ENCODE measurements around the gene CLMP. TPM values are rescaled to one million over a fixed set of nuclear protein-coding genes. Genes with fewer than 3 reads are reported as not detected.

Gene CLMP
- total and polyA plus RNA-seq, 4 donors: 8.2 to 107 (median 47.4) TPM

- ATAC-seq (ENCODE audit: low FRiP score): no peak
- WGBS, 2 donors: 50 to 55% methylated on average over 2 of the region's 2 CpGs
- Histone ChIP-seq H3K4me3 (ENCODE audit: low read length in 2 of 2) (no peak overlapping the region), H3K9me3 (ENCODE audit: control insufficient read depth, low read length) (no peaks in the 10 kb centered on the region), H3K27ac (ENCODE audit: low read depth in 1 of 2, low read length in 2 of 2) (no peak overlapping the region), H3K27me3 (ENCODE audit: control insufficient read depth in 1 of 2, insufficient read depth in 2 of 2, low read length in 1 of 2) (no peaks in the 10 kb centered on the region), H3K4me1 (ENCODE audit: control insufficient read depth in 1 of 2, insufficient read depth in 2 of 2, low read length in 2 of 2) (no peaks in the 10 kb centered on the region), H3K36me3 (ENCODE audit: control insufficient read depth in 1 of 2, insufficient read depth in 2 of 2, low read length in 1 of 2) (no peaks in the 10 kb centered on the region)
- DNase-seq: no peak
- intact Hi-C loops (cut with DNase I): no loop called here
Observed at GRCh38 chr11:123020968-123021367, 174.1 kb downstream of the CLMP start.

Other genes with a start within 250 kb of the CLMP start
- not detected for gene BSX, start 213.4 kb downstream of the CLMP start, total RNA-seq
- not detected for gene BSX, start 213.4 kb downstream of the CLMP start, polyA plus RNA-seq
- gene HSPA8, start 133.1 kb downstream of the CLMP start, total RNA-seq: 100 to 1,000 TPM; 543 to 888 TPM
- 100 to 1,000 TPM; 320 to 445 TPM for gene HSPA8, start 133.1 kb downstream of the CLMP start, polyA plus RNA-seq
- gene GRAMD1B, start 235.0 kb upstream of the CLMP start, total RNA-seq: 1 to 10 TPM; 4.5 to 4.6 TPM
- gene GRAMD1B, start 235.0 kb upstream of the CLMP start, polyA plus RNA-seq: 1 to 10 TPM in 1 of 2 donors, under 1 TPM in 1; 0.79 to 5.4 TPM

Data from aorta (tissue), 5 donors.